Endothelial cell of umbilical vein (primary cell): ENCODE results near the gene CALY. TPM values are rescaled to one million over a fixed set of nuclear protein-coding genes. Genes with fewer than 3 reads are reported as not detected.

Source experiments
- BruUV-seq: library from RNA; stranded (reverse); fragments of 400-500 nt; replicated peaks from 2 replicates; lab custom pipeline; 2021; lab: Mats Ljungman, UMichigan
- CTCF ChIA-PET: fragments of 300-600, 350-600 bp; sonication (Branson Sonifier 250); formaldehyde crosslinking; loops from one replicate; lab custom pipeline; 2021; ENCODE audit warnings: antibody characterized with exemption, inconsistent platforms; lab: Charles Lee
- POLR2A ChIA-PET: fragments of 300-600, 350-600 bp; sonication (Branson Sonifier 250); formaldehyde crosslinking; loops from one replicate; lab custom pipeline; 2021; ENCODE audit warnings: antibody characterized with exemption, inconsistent platforms; lab: Charles Lee
- DNase-seq: peaks from one replicate; pipeline ENCODE4 v3.0.0-alpha.2; 2011; ENCODE audit warnings: low read depth, low spot score
- FAIRE-seq: peaks from 2 replicates; lab custom pipeline; 2011; peaks lifted over from hg19 to GRCh38; lab: Jason Lieb, UNC
- H2AFZ ChIP-seq: 2 replicates; pipeline ENCODE4 v1.6.0; 2012; ENCODE audit warnings: low read depth, low read length, control low read depth, inconsistent platforms
- H3K27ac ChIP-seq: 2 replicates; pipeline ENCODE4 v1.5.1; 2011; ENCODE audit warnings: low read depth, mild to moderate bottlenecking, control low read depth, low read length, moderate library complexity; ENCODE audit not compliant: insufficient read depth
- H3K27me3 ChIP-seq, 2 experiments: 2 replicates each; pipeline versions ENCODE4 v1.6.0 to v1.6.1; 2011; ENCODE audit warnings: low read length in 2 of 2, mixed read lengths in 1 of 2; ENCODE audit not compliant: control insufficient read depth in 2 of 2, insufficient read depth in 2 of 2
- H3K36me3 ChIP-seq, 2 experiments: 2 replicates in 1 of 2; 3 replicates in 1 of 2; pipeline ENCODE4 v1.5.1; 2011; ENCODE audit warnings: low read length in 2 of 2, mild to moderate bottlenecking in 1 of 2, moderate library complexity in 1 of 2; ENCODE audit not compliant: control insufficient read depth in 2 of 2, insufficient read depth in 2 of 2; ENCODE audit errors: extremely low read depth in 1 of 2
- H3K4me1 ChIP-seq: 3 replicates; pipeline ENCODE4 v1.5.1; 2011; ENCODE audit warnings: mild to moderate bottlenecking, low read length; ENCODE audit not compliant: control insufficient read depth, insufficient read depth; ENCODE audit errors: extremely low read depth
- H3K4me2 ChIP-seq: 2 replicates; pipeline ENCODE4 v1.6.1; 2011; ENCODE audit warnings: low read length, control low read depth, mixed read lengths; ENCODE audit not compliant: insufficient read depth
- H3K4me3 ChIP-seq, 3 experiments: fragments of 200-600 bp in 1 of 3; sonication (generic), shearing (Covaris generic) in 1 of 3; replicated peaks in 1 of 3; 2 replicates each; pipeline ENCODE4 v1.5.1; 2011 to 2016; ENCODE audit warnings: control low read depth in 3 of 3, low read length in 3 of 3, mild to moderate bottlenecking in 2 of 3, inconsistent platforms in 1 of 3, low read depth in 1 of 3, moderate library complexity in 1 of 3; ENCODE audit not compliant: insufficient read depth in 1 of 3
- H3K79me2 ChIP-seq: 2 replicates; pipeline ENCODE4 v1.6.0; 2012; ENCODE audit warnings: low read length, inconsistent platforms; ENCODE audit not compliant: control insufficient read depth, insufficient read depth
- H3K9ac ChIP-seq: replicated peaks from 2 replicates; pipeline ENCODE3; 2011; ENCODE audit warnings: low read length, control low read depth; ENCODE audit not compliant: insufficient read depth; ENCODE audit errors: extremely low read depth
- H3K9me1 ChIP-seq: replicated peaks from 3 replicates; pipeline ENCODE4 v1.6.0; 2011; ENCODE audit warnings: mild to moderate bottlenecking, low read length; ENCODE audit not compliant: control insufficient read depth, insufficient read depth; ENCODE audit errors: extremely low read depth
- H3K9me3 ChIP-seq: replicated peaks from 2 replicates; pipeline ENCODE4 v1.5.1; 2012; ENCODE audit warnings: low read length, inconsistent platforms; ENCODE audit not compliant: control insufficient read depth, insufficient read depth
- H4K20me1 ChIP-seq: replicated peaks from 2 replicates; pipeline ENCODE3; 2011; ENCODE audit warnings: mild to moderate bottlenecking, low read length; ENCODE audit not compliant: control insufficient read depth, insufficient read depth; ENCODE audit errors: extremely low read depth
- CTCF ChIP-seq, 2 donors: IDR thresholded peaks; 1 replicate in 1 of 2; 2 replicates in 1 of 2; pipeline ENCODE4 v1.5.1; 2011; ENCODE audit warnings: low read length in 2 of 2, mild to moderate bottlenecking in 2 of 2, moderate library complexity in 2 of 2, control low read depth in 1 of 2, inconsistent platforms in 1 of 2, low read depth in 1 of 2; ENCODE audit not compliant: insufficient read depth in 1 of 2; ENCODE audit errors: extremely low read depth in 1 of 2
- EZH2 ChIP-seq: IDR thresholded peaks from 2 replicates; pipeline ENCODE4 v1.6.1; 2012; ENCODE audit warnings: borderline replicate concordance, low read depth, mild to moderate bottlenecking, moderate library complexity, low read length, inconsistent platforms; ENCODE audit not compliant: severe bottlenecking
- FOS ChIP-seq: IDR thresholded peaks from 2 replicates; pipeline ENCODE4 v1.6.1; 2011; ENCODE audit warnings: mild to moderate bottlenecking, low read length, moderate library complexity, borderline replicate concordance; ENCODE audit not compliant: insufficient read depth
- GATA2 ChIP-seq: IDR thresholded peaks from 2 replicates; pipeline ENCODE4 v1.7.0; 2011; ENCODE audit warnings: low read depth, mild to moderate bottlenecking, moderate library complexity, mixed read lengths, low read length; ENCODE audit not compliant: insufficient read length, insufficient read depth
- JUN ChIP-seq: IDR thresholded peaks from 2 replicates; pipeline ENCODE4 v1.6.1; 2011; ENCODE audit warnings: borderline replicate concordance, low read depth; ENCODE audit not compliant: insufficient read length, insufficient read depth
- MAX ChIP-seq: IDR thresholded peaks from 2 replicates; pipeline ENCODE4 v1.6.1; 2011; ENCODE audit not compliant: insufficient read depth, insufficient read length
- MYC ChIP-seq: IDR thresholded peaks from one replicate; pipeline ENCODE4 v1.6.1; 2011; ENCODE audit warnings: mild to moderate bottlenecking, low read depth, low read length
- POLR2A ChIP-seq: IDR thresholded peaks from 2 replicates; pipeline ENCODE4 v1.6.1; 2012; ENCODE audit warnings: low read depth, mild to moderate bottlenecking, control low read depth, low read length
- POLR2AphosphoS5 ChIP-seq: IDR thresholded peaks from 2 replicates; pipeline ENCODE4 v1.6.1; 2012; ENCODE audit warnings: low read depth, mild to moderate bottlenecking, control low read depth, low read length, moderate library complexity; ENCODE audit not compliant: insufficient read depth
- dilution Hi-C: fragments of 300-500 bp; cut with MboI; formaldehyde crosslinking; loops from one replicate; pipeline ENCODE4 v1.15.0; 2019; ENCODE audit warnings: low sequenced_read_pairs; ENCODE audit not compliant: extremely low pct_ligation_motif_present
- intact Hi-C: fragments of 100-400 bp; cut with micrococcal nuclease; formaldehyde crosslinking; loops from one replicate; pipeline ENCODE4 v1.10.0; 2022
- polyA plus RNA-seq, 4 experiments: library from polyadenylated mRNA; depleted of rRNA in 3 of 4; stranded (reverse) in 3 of 4; unstranded in 1 of 4; fragments of >200 nt; gene quantifications; 2 replicates each; pipeline versions ENCODE4 v1.2.1 to v1.2.3, GENCODE V29; 2011 to 2012; ENCODE audit warnings: missing spikeins in 1 of 4
- total RNA-seq: library from RNA; stranded (reverse); gene quantifications from 2 replicates; pipeline ENCODE4 v1.2.3, GENCODE V29; 2021

The CALY gene
- total and polyA plus RNA-seq, 2 donors (not counting 3 experiments of a cell fraction or from before 2014, with no cell fraction given), result not detected

- TF ChIP-seq FOS (no peak), EZH2 (no peak), POLR2AphosphoS5 (no peak), GATA2 (no peak), CTCF (IDR thresholded peaks at IDR 0.05; ENCODE audit: extremely low read depth in 1 of 2, insufficient read depth in 1 of 2, low read depth in 1 of 2, low read length in 2 of 2) (no peak), MAX (no peak), JUN (no peak), MYC (no peak), POLR2A (no peak)
- peaks cover 4 to 6% of the 10 kb centered on the region in 2 experiments for H3K27me3 ChIP-seq
- CTCF ChIA-PET, result interaction anchor here (1.0 kb wide), 1 partner anchor 13 kb away, joined by 4 read pairs; no protein-coding TSS in a partner anchor
- DNase-seq (no peak), FAIRE-seq (no peak)
- H3K4me1 ChIP-seq, result no peaks in the 10 kb centered on the region
- no peaks in the 10 kb centered on the region for H3K79me2 ChIP-seq
- no peak overlapping the region for H3K27ac ChIP-seq
- BruUV-seq, result no TSS peak
- intact Hi-C loops (no loop called here), dilution Hi-C loops (no loop called here)
- H3K9me1 ChIP-seq, result no peaks in the 10 kb centered on the region
- peaks cover 4 to 37% of the 10 kb centered on the region in 2 experiments for H3K36me3 ChIP-seq
- no peaks in the 10 kb centered on the region for H4K20me1 ChIP-seq
- no peak overlapping the region for H3K4me2 ChIP-seq
- H3K9me3 ChIP-seq, result no peaks in the 10 kb centered on the region
- POLR2A ChIA-PET, result no interaction called here
- H2AFZ ChIP-seq, result no peak overlapping the region
- no peak overlapping the region for H3K9ac ChIP-seq
- no peak overlapping the region for H3K4me3 ChIP-seq
Measured at GRCh38 chr10:133281084-133281483, 55.6 kb downstream of the CALY start.
